GM18951 (cell line): ENCODE results near the gene ST6GALNAC3.

Experiments
- POLR2A ChIP-seq: IDR thresholded peaks from 4 replicates; pipeline ENCODE4 v1.6.1; 2011; ENCODE audit warnings: mild to moderate bottlenecking; ENCODE audit not compliant: insufficient read length, insufficient read depth; ENCODE audit errors: extremely low read depth
- in situ Hi-C: fragments of 300-500 bp; cut with MboI; formaldehyde crosslinking; loops from one replicate; pipeline ENCODE4 v1.12.0; 2022; ENCODE audit warnings: low sequenced_read_pairs, mixed read lengths, inconsistent platforms; ENCODE audit not compliant: unreplicated experiment

ST6GALNAC3 gene

GRCh38 chr1:76125473-76126219 lies 51.1 kb downstream of the ST6GALNAC3 start:
- in situ Hi-C loops, result no loop called here
- no peak for TF ChIP-seq POLR2A

DNA sequence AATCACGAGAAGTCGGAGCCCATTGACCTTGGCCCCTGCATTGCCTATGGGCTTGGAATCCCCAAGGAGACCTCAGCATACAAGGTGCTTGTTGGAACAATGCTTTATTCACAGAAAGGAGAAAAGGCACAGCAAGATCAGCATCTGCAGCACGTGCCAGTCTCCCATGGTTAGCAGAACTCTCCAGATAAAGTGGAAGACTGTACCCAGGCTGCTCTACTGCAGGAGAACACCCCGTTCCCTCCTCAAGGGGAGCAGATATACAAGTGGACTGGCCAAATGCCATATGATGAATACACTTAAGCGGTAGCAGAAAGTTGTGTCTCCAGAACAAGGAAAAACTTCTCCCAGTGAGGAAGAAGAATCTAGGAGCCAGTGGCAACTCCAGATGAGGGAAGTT lies 53.5 kb downstream of the ST6GALNAC3 start:
- in situ Hi-C loops, result no loop called here
- no peak for TF ChIP-seq POLR2A

GRCh38 chr1:76129731-76130130 lies 55.2 kb downstream of the ST6GALNAC3 start:
- TF ChIP-seq POLR2A, result no peak
- in situ Hi-C loops, result no loop called here

- TF ChIP-seq POLR2A, result no peak
- in situ Hi-C loops, result no loop called here
These were observed 56.4 kb downstream of the ST6GALNAC3 start for GRCh38 chr1:76130992-76131391.

DNA sequence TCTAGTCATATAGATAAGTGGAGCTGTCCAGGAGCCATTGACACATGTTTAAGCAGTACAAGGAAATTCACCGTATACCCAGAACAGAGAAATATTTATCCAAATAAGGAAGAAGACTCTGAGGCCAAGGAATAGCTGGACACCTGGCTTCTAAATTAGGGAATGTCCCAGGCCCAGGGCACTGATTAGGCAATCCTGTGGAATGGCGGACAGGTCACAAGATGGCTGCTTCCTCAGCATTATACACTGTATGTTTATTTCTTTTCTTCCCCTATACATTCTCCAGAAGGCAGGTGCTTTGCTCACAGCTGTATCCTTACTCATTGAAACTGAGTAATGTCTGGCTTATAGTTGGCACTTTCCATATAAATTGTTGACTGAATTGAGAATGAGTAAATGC lies 59.4 kb downstream of the ST6GALNAC3 start:
- no peak for TF ChIP-seq POLR2A
- in situ Hi-C loops, result no loop called here

GRCh38 chr1:76135835-76136234 lies 61.3 kb downstream of the ST6GALNAC3 start:
- in situ Hi-C loops, result no loop called here
- TF ChIP-seq POLR2A, result no peak

DNA sequence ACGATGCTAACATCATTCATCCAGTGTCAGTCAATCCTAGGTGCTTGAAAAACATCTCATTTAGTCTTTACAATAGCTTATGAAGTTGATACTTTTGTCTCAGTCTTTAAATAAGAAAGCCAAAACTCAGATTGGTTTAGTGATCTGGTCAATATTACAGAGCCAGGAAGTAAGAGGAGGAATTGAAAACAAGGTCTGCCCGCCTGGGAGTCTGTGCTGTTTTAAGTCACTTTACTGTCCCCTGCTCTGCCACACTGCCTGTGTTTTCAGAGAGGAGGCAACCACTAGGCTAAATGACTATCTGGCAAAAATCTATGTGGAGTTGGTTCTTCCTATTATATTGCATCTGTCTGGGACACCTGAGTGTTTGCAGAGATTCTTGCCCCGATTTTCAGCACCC lies 62.3 kb downstream of the ST6GALNAC3 start:
- in situ Hi-C loops, result no loop called here
- no peak for TF ChIP-seq POLR2A

DNA sequence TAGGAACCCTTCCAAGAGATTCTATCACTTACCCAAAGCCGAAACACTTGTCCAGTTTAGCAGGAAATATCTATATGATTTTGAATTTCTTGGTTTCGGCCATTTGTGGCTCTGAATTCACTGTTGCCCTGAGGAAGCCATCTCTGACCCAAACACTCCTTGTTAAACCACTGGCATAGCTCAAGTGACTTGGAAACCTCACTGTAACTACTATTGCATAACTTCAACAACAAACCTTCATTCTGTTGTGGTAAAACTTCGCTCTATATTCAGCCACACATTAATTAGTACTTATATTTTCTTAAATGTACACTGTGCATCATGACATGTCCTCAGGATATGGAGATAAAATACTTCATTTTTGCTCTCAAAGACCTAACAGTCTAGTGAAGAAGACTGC lies 63.2 kb downstream of the ST6GALNAC3 start:
- no peak for TF ChIP-seq POLR2A
- in situ Hi-C loops, result no loop called here

- in situ Hi-C loops, result no loop called here
These were observed 63.7 kb downstream of the ST6GALNAC3 start for GRCh38 chr1:76138217-76138616.

GRCh38 chr1:76140227-76140626 lies 65.7 kb downstream of the ST6GALNAC3 start:
- in situ Hi-C loops, result no loop called here
- TF ChIP-seq POLR2A, result no peak

More at GRCh38 chr1:76138217-76138616, 63.7 kb downstream of the ST6GALNAC3 start:
- no peak for TF ChIP-seq POLR2A

DNA sequence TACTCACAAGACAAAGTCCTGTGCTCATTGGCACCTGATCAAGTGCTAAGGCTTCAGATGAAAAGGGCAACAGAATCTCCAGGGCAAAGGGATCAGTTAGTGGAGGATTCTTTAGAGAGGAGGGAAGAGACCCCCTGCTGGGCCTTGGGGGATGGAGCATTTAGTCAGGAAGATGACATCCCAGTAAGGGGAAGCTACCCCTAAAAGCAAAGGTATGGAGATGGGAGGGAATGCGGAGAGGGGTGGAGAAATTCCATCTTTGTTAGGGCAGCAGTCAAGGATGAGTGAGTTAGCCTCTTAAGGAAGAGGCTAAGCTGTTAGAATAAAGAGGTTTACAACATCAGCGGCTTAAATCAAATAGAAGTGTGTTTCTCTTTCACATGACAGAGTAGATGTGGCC lies 67.4 kb downstream of the ST6GALNAC3 start:
- TF ChIP-seq POLR2A, result no peak
- in situ Hi-C loops, result no loop called here

DNA sequence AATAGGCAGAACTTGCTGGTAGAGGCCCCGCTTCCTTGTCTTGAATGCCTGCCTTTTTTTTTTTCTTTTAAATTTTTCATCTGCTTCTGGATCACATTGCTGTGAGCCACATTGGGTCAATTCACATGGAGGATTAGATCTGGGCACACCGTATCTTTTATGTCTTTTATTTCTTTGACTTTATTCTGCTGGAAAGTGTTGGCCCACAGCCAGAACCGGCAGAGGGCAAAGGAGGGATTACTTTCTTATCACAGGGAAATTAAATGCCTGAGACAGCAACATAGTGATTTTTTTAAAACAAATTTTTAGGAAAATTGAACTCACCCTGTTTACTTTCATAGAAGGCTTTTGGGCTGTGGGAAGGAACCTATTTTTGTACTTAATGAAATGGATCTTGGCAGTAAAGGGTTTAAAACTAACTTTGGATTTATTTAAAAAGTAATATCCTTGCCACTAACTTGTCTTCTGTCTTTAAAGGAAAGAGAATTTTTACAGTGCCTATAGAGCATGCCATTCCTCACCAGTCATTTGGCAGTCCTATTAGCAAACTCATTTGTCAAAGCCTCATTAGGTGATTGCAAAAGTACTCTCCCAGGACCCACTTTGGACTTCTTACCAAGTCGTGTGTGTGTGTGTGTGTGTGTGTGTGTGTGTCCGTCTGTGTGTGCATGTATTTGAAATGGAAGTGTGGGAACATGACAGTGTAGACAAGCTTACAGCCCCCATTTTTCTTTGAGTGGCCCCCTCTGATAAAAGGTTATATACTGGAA lies 68.4 kb downstream of the ST6GALNAC3 start:
- no peak for TF ChIP-seq POLR2A
- in situ Hi-C loops, result no loop called here

DNA sequence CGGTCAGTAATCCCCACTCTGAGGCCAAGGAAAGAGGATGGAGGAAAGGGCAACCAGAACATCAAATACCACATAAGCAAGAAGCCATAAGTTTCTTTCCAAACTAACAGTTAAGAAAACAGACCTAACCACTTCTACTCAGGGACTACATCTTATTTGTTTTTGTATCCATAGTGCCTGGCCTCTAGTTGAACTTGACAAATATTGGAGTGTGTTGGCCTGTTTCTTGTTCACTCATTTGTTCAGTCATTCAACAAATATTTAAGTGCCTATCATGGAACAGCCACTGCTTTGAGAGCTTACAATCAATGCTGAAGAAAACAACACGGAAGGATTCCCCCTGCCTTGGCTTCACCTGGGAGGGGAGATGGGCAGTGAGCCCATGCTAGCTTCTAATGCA lies 69.7 kb downstream of the ST6GALNAC3 start:
- TF ChIP-seq POLR2A, result no peak
- in situ Hi-C loops, result no loop called here

DNA sequence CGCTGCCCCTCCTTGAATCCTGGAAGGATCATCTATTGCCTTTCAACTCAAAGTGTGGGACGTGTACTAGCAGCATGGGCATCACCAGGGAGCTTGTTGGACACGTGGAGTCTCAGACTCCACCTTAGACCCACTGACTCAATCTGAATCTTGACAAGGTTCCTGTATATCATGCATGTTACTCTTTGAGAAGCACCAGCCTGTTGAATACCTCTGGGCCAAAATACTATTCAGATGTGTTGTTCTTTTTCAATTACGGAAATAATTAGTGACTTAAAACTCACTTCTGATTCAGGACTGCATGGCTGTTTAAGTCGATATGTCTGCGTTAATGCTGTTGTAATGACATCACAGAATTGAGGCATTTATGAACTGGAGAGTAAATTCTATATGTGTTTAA lies 70.8 kb downstream of the ST6GALNAC3 start:
- no peak for TF ChIP-seq POLR2A
- in situ Hi-C loops, result no loop called here

DNA sequence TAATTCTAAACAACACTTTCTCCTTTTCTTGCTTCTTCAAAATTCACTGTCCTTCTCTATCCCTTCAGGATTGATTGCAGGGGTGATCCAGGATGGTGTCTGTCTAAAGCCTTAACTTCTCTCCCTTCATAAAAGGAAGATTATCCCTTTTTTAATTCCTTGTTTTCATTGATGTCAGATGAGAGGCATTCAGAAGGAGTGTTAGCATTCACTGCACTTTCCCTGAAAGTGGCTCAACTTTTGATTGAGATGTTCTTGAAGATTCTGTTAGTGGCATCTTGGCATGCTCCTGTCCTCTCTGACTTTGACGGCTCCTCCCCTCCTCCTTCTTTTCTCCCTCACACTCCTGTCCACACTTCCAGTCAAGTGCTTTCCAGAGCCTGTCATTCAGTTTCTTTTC lies 71.6 kb downstream of the ST6GALNAC3 start:
- in situ Hi-C loops, result no loop called here
- no peak for TF ChIP-seq POLR2A

DNA sequence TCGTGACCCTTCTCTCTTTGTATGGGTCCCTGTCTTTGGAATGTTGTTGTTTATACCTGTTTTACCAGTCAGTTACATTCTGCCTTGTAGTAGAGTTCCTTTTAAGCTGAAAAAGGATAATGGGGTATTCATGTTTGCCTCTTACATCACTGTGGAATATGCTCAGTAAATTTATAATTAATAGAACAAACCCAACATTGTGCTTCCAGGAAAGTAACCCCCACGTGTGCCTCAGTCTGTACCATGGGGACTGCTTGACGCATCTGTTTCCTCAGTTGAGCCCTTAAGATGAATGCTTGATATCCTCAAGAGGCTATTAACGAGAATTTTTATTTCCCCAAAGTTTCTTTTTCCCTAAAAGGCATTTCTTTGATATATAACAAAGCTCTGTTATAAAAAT lies 73.4 kb downstream of the ST6GALNAC3 start:
- no peak for TF ChIP-seq POLR2A
- in situ Hi-C loops, result no loop called here
